SW480 (cell line): Measurements from ENCODE around the gene ABCA13.
"Not testable (repeated sequence)": the region's sequence is repeated elsewhere in the genome, so short reads cannot be mapped to it uniquely, and the experiment has no call there.

Experiments used
- DNase-seq: peaks from one replicate; pipeline ENCODE4 v3.0.0-alpha.2; 2016; ENCODE audit warnings: low spot score

The ABCA13 gene, protein sequence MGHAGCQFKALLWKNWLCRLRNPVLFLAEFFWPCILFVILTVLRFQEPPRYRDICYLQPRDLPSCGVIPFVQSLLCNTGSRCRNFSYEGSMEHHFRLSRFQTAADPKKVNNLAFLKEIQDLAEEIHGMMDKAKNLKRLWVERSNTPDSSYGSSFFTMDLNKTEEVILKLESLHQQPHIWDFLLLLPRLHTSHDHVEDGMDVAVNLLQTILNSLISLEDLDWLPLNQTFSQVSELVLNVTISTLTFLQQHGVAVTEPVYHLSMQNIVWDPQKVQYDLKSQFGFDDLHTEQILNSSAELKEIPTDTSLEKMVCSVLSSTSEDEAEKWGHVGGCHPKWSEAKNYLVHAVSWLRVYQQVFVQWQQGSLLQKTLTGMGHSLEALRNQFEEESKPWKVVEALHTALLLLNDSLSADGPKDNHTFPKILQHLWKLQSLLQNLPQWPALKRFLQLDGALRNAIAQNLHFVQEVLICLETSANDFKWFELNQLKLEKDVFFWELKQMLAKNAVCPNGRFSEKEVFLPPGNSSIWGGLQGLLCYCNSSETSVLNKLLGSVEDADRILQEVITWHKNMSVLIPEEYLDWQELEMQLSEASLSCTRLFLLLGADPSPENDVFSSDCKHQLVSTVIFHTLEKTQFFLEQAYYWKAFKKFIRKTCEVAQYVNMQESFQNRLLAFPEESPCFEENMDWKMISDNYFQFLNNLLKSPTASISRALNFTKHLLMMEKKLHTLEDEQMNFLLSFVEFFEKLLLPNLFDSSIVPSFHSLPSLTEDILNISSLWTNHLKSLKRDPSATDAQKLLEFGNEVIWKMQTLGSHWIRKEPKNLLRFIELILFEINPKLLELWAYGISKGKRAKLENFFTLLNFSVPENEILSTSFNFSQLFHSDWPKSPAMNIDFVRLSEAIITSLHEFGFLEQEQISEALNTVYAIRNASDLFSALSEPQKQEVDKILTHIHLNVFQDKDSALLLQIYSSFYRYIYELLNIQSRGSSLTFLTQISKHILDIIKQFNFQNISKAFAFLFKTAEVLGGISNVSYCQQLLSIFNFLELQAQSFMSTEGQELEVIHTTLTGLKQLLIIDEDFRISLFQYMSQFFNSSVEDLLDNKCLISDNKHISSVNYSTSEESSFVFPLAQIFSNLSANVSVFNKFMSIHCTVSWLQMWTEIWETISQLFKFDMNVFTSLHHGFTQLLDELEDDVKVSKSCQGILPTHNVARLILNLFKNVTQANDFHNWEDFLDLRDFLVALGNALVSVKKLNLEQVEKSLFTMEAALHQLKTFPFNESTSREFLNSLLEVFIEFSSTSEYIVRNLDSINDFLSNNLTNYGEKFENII (N-terminal part only)

DNA sequence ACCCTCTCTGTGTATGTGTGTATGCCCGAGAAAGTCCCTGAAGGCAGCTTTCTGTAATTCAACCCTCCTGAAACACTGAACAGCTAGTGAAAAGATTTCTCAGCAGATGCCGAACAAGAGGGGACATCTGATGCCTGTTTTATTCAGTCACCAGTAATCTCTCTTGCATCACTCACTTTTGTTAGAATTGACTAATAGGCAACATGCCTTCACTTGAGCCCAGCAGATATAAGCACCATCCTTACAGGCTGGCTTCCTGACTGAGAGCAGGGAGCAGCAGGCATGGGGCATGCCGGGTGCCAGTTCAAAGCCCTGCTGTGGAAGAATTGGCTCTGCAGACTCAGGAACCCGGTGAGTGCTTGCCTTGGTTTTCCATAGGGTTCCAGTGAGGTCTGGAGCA is at the start of gene ABCA13:
TSS of gene ABCA13 (plus strand) at position 257 of the 400 bp plus-strand sequence. CDS start at position 283, 26 bp downstream.
- DNase-seq, result no peak

DNA sequence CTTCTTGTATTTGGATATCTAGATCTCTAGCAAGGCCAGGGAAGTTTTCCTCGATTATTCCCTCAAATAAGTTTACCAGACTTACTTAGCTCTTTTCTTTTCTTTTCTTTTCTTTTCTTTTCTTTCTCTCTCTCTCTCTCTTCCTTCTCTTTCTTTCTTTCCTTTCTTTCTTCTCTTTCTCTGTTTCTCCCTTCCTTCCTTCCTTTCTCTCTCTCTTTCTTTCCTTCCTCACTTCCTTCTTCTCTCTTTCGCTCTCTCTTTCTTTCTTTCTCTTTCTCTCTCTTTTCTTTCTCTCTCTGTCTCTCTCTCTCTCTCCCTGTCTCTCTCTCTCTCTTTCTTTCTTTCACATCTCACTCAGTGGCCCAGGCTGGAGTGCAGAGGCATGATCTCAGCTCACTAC is 45.2 kb upstream of the ABCA13 start:
- no peak for DNase-seq

DNA sequence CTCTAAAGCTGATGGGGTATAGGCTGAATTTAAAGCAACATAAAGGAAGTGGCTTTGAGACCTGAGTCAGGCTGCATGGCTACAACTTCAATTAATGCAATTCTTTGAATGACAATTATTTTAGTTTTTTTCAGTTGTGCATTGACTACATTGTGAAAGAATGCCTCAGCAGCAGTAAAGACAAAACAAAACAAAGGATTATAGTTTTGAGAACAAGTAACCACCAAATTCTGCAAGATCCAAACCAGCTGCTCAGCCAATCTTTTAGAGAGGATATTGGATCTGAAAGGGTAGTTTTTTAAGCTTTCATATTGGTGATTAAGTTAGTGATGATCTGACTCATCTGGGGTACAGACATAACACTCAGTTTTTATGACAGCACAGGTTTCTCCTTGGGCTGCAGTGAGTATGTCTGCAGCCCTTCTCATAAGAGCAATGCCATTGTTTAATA is 40.6 kb upstream of the ABCA13 start:
- no peak for DNase-seq

DNA sequence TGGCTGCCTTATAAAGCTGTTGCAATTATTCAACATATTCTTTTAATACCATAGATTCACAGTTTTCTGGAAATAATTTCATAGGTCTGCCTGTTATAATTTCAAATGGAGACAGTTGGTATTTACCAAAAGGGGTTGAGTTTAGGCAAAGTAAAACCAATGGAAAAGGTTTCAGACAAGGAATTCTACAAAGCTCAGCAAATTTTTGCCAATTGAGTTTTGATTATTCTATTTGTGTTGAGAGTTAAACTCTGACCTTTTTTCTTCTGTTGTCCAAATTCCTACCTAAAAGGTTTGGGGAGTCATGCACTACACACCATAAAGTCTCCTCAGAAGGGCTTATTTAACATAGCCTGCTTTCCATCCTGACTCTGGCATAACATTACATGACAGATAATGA is 38.5 kb upstream of the ABCA13 start:
- DNase-seq, result no peak

DNA sequence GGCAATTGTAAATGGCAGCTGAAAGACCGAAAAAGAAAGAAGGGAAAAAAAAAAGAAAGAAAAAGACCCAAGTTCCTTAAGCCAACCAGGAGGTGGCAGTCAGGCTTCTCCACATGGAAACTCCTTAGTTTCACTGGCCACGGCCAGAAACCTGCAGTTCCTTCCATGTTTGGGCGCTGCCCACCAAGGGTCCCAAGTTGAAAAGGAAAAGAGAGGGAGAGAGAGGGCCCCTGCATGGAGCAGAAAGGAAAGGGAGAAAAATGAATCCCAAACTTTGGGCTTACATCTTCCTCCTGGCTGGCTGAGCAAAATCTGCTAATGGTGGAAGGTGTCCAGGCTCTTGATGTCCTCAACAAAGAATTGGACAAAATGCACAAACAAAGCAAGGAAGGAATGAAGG is 31.8 kb upstream of the ABCA13 start:
- DNase-seq, result no peak

DNA sequence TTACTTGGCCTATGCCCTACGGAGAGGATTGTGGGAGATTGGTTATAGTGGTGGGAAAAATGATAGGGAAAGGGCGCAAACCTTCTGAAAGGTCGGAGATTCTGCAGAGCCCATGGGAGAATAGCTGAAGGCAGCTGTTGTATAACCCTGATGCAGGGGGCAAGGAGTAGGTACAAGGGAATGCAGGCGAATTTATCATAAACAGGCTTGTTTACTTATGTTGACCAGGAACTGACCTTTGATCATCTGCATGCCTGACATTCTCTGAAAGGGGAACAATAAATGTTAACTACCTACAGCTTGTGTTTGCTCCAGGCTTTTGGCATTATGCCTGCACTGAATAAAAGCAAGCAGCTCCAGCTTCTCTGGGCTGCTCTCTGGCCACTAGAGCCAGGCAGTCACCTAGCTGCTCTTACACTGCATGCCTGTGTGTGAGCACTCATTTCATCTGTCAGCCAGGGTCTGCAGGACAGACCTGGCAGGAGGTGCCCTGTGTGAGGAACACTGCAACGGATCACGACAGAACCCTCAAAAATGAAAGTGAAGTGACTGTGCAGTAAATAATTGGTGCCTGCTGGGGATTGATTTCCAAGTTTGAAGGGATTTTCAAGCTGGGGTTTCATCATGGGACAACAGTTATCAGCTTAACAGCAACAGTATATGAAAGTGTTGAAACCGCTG is 31.1 kb upstream of the ABCA13 start:
- DNase-seq, result peak; percentile 87

DNA sequence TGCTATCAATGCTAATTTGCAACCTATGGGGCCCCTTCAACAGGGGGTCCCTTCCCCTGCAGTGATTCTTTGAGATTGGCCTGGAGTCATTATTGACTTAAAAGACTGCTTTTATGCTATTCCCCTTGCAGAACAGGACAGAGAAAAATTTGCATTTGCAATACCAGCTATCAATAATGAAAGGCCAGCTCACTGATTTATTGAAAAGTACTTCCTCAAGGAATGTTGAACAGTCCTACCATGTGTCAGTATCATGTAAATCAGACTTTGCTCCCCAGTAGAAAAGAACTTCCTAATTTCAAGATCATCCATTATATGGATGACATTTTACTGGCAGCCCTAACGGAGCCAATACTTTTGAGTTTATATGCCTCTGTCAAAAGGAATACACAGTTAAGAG is 29.7 kb upstream of the ABCA13 start:
- no peak for DNase-seq

DNA sequence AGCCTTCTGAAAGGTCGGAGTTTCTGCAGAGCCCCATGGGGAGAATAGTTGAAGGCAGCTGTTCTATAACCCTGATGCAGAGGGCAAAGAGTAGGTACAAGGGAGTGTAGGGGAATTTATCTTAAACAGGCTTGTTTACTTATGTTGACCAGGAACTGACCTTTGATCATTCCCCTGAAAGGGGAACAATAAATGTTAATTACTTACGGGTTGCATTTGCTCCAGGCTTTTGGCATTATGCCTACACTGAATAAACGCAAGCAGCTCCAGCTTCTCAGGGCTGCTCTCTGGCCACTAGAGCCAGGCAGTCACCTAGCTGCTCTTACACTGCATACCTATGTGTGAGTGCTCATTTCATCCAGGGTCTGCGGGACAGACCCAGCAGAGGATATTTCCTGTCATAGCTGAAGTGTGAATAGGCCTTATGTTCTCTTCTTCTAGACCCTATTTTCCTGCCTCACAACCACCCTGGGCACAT is 26.9 kb upstream of the ABCA13 start:
- DNase-seq, result peak; percentile 88

DNA sequence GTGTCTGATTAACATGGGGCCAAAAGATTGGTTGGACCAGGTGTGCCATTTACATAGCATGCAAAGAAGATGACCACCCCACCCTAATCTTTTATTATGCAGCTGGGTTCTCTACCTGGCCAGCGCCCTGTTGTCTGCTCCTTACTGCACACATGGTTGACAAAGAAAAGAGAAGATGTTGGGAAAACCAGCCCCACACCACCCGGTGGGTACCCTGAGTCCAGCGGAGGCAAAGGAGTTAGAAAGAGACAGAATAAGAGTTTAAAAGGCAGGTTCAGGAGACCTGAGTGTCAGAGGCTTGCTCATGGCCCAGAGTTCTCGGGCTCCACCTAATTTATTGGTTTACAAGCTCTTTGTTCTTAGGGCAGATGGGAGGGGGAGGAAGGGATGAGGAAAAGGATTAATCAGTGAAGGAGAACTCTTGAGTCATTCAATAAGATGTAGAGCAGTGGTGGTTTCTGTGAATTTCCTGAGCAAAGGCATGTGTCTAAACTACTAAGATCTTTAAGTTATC is 24.1 kb upstream of the ABCA13 start:
- no peak for DNase-seq

DNA sequence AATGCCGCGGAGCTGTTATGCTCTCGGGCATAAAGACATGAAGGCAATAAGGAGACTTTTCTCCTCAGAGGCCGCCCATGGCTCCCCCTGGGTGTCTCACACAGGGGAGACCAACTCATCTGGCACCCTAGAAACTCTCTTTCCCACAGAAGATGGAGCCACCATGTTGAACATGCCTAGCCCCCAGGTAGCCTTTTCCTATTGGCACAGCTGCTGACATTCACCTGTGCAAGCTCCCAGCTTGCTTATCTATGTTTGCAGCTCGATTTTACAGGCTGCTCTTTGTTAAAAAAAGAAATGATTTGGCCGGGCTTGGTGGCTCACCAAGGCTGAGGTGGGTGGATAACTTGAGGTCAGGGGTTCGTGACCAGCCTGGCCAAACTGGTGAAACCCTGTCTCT is 23.6 kb upstream of the ABCA13 start:
- DNase-seq, result not testable (repeated sequence)

DNA sequence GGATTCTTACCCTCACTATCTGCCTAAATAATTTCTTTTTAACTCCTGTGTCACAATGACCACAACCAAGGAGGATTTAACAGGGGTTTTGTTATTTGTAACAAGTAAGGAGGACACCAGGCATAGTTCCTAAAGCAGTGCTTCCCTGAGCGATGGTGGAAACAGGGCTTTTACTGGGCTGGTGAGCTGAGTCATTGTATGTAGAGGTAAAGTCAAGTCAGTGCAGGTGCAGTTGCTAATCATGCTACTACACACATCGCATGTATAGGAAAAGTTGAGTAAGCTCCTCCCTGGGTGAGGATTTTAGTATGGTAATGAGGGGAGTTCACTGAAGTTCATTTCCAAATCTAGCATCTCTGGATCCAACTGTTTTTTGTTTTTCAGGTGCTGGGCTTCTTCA is 22.9 kb upstream of the ABCA13 start:
- DNase-seq, result peak; percentile 20

DNA sequence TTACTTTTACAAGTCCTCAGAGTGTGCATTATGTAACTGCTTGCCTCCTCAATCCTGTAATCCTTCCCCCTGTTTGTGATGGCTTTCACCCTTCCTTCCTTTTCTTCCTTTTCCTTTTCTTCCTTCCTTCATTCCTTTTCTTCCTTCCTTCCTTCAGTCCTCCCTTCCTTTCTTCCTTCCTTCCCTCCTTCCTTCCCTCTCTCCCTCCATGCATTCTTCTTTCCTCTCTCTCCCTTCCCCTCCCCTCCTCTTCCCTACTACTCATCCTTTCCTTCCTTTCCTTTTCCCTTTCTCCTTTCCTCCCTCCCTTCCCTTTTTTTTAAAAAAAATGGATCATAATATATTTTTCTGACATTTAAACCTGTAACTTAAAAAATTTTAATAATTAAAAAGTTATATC is 22.2 kb upstream of the ABCA13 start:
- no peak for DNase-seq

DNA sequence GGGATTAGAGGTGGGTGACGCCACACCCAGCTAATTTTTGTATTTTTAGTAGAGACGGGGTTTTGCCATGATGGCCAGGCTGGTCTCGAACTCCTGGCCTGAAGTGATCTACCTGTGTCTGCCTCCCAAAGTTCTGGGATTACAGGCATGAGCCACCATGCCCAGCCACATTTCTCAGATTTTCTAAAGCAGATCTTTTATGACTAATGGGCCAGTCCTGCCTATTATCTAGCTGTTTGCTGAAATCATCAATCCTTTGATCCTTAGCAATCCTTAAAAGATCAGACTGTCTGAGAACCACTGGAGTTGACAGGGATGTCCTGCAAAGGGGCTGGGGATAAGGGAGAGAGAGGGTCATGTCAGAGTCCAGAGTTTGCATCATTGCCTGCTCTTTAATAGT is 21.2 kb upstream of the ABCA13 start:
- DNase-seq, result no peak

DNA sequence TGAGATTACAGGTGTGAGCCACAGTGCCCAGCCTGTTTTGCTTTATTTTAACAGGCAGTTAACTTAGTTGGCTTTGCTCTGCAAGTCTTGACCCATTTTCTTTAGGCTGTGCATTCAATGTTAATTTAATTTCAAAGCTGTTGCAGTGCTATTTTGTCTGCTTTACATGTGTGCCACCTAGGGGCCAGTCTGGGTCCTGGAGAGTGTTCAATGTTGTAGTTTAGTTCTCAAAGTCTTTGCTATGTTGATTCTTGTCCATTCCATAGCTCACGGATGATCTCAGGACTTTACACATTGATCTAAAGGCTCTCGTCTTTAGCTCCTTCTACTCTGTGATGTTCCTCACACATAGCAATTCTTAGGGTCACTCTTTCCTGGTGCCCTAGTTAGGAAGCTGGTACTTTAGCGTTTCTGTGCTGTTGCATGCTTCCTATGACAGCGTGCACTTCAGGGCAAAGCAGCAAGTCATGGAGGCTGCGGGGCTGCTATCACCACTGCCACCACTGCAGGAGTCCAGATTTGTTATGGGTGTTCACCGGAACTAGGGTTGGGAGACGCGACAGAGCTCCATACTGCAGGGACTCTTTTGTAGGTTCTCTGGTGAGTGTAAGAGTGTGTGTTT is 16.4 kb upstream of the ABCA13 start:
- peak; percentile 69 for DNase-seq

DNA sequence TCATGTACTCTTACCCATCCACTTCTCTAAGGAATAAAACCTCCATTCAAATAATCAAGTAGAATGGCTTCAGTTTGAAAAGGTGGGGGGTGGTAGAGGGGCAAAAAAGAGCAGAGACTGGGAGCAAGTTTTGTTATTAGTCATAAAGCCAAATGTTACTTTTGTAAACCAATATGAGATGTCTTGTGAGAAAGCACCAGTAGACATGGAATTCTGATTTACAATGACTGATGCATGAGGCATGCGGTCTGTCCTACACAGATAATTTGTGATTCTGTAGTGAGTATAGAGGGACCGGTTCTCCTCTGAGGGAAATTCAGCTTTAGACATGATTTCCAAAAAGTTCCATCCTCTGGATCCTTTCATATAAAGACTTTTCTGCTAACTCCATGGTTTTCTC is 12.9 kb upstream of the ABCA13 start:
- no peak for DNase-seq

DNA sequence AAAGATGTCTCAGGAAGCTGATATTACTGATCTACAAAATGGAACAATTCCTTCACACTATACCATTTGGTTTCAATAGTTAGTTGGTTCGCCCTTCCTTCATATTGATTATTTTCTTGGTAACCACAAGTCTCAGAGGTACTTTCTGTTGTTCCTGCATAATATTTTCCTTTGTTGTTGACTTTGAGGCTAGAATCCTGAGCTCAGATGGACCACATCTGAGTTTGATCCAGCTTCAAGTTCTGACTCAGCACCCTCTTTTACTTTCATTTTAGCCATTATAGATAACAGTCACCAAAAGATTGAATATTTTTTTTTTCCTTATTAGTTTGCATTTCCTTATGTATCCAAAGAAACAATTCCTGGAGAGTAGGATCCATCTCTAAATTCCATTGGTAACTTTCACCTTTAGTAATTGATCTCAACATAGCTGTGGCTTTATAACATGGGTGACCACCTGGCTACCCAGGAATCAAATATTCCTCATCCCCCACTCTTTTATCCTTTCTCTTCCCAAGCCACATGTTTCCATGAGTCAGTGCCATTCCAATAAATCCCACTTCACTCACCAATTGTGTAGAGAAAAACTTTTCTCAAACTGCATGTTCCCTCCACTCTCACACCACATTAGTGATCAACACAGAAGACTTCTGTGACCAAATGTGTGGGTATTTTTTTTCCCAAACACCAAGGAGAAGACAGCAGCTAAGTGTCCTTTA is 9.7 kb upstream of the ABCA13 start:
- no peak for DNase-seq

DNA sequence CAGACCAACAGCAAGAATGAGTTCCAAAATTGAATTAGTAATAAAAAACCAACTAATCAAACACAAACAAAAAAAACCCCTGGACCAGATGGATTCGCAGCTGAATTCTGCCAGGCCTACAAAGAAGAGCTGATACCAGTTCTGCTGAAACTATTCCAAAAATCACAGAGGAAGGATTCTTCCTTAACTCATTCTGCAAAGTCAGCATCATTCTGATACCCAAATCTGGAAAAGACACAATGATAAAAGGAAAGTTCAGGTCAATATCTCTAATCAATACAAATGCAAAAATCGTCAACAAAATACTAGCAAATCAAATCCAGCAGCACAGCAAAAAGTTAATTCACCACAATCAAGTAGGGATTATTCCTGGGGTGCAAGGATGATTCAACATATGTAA is 6.1 kb upstream of the ABCA13 start:
- DNase-seq, result no peak

DNA sequence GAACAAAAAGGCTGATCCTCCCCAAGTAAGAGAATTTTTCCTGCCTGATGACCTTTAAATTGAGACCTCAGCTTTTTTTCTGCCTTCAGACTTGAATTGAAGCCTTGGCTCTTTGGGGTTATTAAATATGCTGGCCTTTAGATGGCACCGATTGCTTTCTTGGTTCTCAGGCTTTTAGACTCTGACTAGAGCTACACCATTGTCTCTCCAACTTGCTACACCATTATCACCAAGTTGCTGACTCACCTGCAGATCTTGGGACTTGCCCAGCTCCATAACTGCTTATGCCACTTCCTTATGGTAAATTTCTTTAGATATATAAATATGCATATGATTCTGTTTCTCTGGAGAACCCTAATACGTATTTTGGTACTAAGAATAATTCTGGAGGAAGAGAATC is 3.1 kb upstream of the ABCA13 start:
- peak; percentile 22 for DNase-seq

DNA sequence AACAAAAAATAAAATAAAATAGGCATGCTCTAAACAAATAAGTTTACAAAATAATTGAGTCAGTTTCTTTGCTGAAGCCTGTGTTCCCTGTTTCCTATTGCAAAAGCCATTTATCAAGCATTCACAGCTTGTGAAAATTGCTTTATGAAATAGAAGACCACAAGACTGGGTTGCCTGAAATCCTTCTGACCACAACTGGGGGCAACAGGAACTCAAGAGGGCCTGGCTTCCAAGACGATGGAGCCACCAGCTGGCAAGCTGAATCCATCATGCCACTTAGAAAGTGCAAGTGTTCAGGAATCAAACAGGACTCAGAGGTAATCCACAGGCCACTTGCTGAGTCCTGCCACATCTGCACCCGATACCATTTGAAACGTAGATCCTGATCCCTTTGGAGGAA is 752 bp upstream of the ABCA13 start:
- DNase-seq, result no peak

DNA sequence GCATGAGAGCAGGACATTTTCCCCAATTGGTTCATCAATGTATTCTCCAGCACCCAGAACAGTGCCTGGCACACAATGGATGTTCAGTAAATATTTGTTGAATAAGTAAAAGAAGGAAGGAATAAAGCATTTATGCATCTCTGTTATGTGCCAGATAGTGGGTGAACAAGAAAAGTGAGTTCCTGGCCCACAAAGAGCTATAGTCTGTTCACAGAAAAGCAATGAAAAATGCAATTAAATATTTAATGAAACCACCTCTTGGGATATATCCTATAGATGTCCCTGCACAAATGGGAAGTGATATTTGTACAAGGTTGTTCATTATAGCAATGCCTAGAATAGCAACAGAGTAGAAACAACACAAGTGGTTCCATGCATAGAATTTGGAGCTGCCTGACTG is 2.1 kb downstream of the ABCA13 start:
- DNase-seq, result no peak
